Measurements from ENCODE around the gene SLC44A1. TPM values are rescaled to one million over a fixed set of nuclear protein-coding genes. Genes with fewer than 3 reads are reported as not detected.
"Not testable (repeated sequence)": the region's sequence is repeated elsewhere in the genome, so short reads cannot be mapped to it uniquely, and the experiment has no call there.

The SLC44A1 gene
- total and polyA plus RNA-seq, 2 experiments from 2014 or later: 32.4 to 38.7 TPM

GRCh38 chr9:105252405-105252756 lies 7.9 kb downstream of the SLC44A1 start:
- Histone ChIP-seq H3K4me1 (ENCODE audit: low read depth) (peaks cover 19% of the 10 kb centered on the region), H3K27me3 (no peaks in the 10 kb centered on the region), H3K27ac (no peak overlapping the region), H3K4me3 (no peak overlapping the region), H3K36me3 (no peaks in the 10 kb centered on the region), H3K9me3 (ENCODE audit: low read depth) (no peaks in the 10 kb centered on the region)
- no peak for DNase-seq (ENCODE audit: low read depth in 1 of 2, low spot score in 1 of 2)
- TF ChIP-seq, protein P1, sequence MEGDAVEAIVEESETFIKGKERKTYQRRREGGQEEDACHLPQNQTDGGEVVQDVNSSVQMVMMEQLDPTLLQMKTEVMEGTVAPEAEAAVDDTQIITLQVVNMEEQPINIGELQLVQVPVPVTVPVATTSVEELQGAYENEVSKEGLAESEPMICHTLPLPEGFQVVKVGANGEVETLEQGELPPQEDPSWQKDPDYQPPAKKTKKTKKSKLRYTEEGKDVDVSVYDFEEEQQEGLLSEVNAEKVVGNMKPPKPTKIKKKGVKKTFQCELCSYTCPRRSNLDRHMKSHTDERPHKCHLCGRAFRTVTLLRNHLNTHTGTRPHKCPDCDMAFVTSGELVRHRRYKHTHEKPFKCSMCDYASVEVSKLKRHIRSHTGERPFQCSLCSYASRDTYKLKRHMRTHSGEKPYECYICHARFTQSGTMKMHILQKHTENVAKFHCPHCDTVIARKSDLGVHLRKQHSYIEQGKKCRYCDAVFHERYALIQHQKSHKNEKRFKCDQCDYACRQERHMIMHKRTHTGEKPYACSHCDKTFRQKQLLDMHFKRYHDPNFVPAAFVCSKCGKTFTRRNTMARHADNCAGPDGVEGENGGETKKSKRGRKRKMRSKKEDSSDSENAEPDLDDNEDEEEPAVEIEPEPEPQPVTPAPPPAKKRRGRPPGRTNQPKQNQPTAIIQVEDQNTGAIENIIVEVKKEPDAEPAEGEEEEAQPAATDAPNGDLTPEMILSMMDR (IDR thresholded peaks at IDR 0.05; ENCODE audit: low read depth, low read length): no peak

- Histone ChIP-seq H3K36me3 (no peaks in the 10 kb centered on the region), H3K27ac (no peak overlapping the region), H3K9me3 (ENCODE audit: low read depth) (no peaks in the 10 kb centered on the region), H3K4me1 (ENCODE audit: low read depth) (peaks cover 13% of the 10 kb centered on the region), H3K4me3 (no peak overlapping the region), H3K27me3 (no peaks in the 10 kb centered on the region)
- TF ChIP-seq, protein P1 (IDR thresholded peaks at IDR 0.05; ENCODE audit: low read depth, low read length): no peak
- DNase-seq (ENCODE audit: low read depth in 1 of 2, low spot score in 1 of 2): no peak
These were observed 9.8 kb downstream of the SLC44A1 start for GRCh38 chr9:105254226-105254625.

GRCh38 chr9:105255421-105255820 lies 11.0 kb downstream of the SLC44A1 start:
- no peak for DNase-seq (ENCODE audit: low read depth in 1 of 2, low spot score in 1 of 2)

DNA sequence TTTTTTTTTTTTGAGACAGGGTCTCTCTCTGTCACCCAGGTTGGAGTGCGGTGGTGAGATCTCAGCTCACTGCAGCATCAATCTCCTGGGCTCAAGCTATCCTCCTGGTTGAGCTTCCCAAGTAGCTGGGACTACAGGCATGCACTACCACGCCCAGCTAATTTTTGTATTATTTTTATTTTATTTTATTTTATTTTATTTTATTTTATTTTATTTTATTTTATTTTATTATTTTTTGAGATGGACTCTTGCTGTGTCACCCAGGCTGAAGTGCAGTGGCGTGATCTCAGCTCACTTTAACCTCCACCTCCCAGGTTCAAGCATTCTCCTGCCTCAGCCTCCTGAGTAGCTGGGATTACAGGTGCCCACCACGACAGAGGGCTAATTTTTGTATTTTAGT lies 12.1 kb downstream of the SLC44A1 start:
- DNase-seq (ENCODE audit: low read depth in 1 of 2, low spot score in 1 of 2); H3K36me3 ChIP-seq; H3K27ac ChIP-seq; H3K27me3 ChIP-seq; H3K4me3 ChIP-seq; H3K9me3 ChIP-seq (ENCODE audit: low read depth): not testable (repeated sequence)
- H3K4me1 ChIP-seq (ENCODE audit: low read depth): peaks cover 17% of the 10 kb centered on the region

More at GRCh38 chr9:105255421-105255820, 11.0 kb downstream of the SLC44A1 start:
- no peaks in the 10 kb centered on the region for H3K27me3 ChIP-seq
- TF ChIP-seq, protein P1 (IDR thresholded peaks at IDR 0.05; ENCODE audit: low read depth, low read length): no peak
- no peaks in the 10 kb centered on the region for H3K36me3 ChIP-seq
- H3K4me1 ChIP-seq (ENCODE audit: low read depth): peaks cover 23% of the 10 kb centered on the region
- H3K9me3 ChIP-seq (ENCODE audit: low read depth): no peaks in the 10 kb centered on the region
- no peak overlapping the region for H3K4me3 ChIP-seq
- H3K27ac ChIP-seq: no peak overlapping the region

DNA sequence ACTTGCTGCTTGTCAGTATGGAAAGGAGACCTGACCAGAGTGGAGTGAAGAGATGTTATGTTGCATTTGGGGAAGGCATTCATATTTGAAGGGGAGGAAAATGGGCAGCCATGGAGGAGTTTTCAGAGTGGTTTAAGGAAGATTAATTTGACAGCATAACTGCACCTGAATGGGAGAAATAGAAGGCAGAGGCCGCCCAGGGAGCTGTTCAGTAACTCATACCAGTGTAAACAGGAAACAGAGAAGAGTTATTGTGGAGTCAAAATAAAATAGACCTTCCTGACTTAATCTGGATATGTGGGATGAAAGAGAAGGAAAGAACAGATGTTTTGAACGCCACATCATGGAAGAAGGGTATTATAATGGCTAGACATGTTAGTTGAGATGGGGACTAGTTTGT lies 13.4 kb downstream of the SLC44A1 start:
- Histone ChIP-seq H3K36me3 (no peaks in the 10 kb centered on the region), H3K4me3 (no peak overlapping the region), H3K9me3 (ENCODE audit: low read depth) (no peaks in the 10 kb centered on the region), H3K27ac (peak overlapping the region; percentile 35), H3K4me1 (ENCODE audit: low read depth) (peaks cover 17% of the 10 kb centered on the region), H3K27me3 (no peaks in the 10 kb centered on the region)
- DNase-seq (ENCODE audit: low read depth in 1 of 2, low spot score in 1 of 2): no peak
- TF ChIP-seq, protein P1 (IDR thresholded peaks at IDR 0.05; ENCODE audit: low read depth, low read length): no peak

GRCh38 chr9:105258225-105258737 lies 13.8 kb downstream of the SLC44A1 start:
- Histone ChIP-seq H3K27ac (no peak overlapping the region), H3K36me3 (no peaks in the 10 kb centered on the region), H3K4me3 (no peak overlapping the region), H3K4me1 (ENCODE audit: low read depth) (peaks cover 17% of the 10 kb centered on the region), H3K27me3 (no peaks in the 10 kb centered on the region), H3K9me3 (ENCODE audit: low read depth) (no peaks in the 10 kb centered on the region)
- TF ChIP-seq, protein P1 (IDR thresholded peaks at IDR 0.05; ENCODE audit: low read depth, low read length): no peak
- peak in 1 of 2 donors; percentile 46 for DNase-seq (ENCODE audit: low read depth in 1 of 2, low spot score in 1 of 2)

All from cardiac muscle cell (in vitro differentiated cells and primary cell).